Stimulated activated CD8-positive, alpha-beta memory T cell treated with anti-CD3 and anti-CD28 coated beads, Interleukin-12 subunit alpha, Interleukin-12 subunit beta, amount 100 ng/mL, for 24 hours (primary cell): ENCODE results near the gene EFNB3.

Experiments used
- DNase-seq: peaks from one replicate; pipeline ENCODE4 v3.0.0-alpha.2; 2020; ENCODE audit errors: extremely low read depth

Gene EFNB3, protein sequence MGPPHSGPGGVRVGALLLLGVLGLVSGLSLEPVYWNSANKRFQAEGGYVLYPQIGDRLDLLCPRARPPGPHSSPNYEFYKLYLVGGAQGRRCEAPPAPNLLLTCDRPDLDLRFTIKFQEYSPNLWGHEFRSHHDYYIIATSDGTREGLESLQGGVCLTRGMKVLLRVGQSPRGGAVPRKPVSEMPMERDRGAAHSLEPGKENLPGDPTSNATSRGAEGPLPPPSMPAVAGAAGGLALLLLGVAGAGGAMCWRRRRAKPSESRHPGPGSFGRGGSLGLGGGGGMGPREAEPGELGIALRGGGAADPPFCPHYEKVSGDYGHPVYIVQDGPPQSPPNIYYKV

DNA sequence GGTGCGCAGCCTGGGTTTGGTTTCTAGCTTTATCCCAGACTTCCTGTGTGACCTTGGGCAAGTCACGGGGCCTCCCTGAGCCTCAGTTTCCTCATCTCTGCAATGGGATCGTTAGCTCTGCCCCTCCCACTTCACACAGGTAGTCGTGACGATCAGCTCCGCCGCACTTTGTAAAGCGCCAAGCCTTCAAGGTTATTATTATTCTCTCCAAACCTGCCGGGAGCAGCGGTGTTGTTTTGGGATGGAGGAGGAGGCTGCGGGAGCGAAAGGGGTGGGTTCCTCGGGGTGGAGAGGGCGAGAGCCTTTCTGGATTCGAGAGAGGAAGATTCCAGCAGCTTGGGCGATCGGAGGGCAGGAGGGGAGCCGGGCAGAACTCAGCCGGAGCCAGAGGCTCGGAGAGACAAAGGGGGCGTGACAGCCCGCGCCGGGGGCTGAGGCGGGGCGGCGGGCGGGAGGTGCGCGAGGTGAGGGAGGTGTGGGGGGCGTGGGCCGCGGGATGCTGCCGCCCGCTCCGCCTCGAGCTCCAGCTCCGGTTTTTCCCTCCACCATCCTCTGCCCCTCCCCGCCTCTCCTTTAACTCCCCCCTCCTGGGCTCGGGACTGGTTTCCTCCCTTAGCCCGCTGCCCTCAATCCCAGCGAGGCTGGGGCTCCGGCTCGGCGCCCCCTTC lies at the start of gene EFNB3:
Gene EFNB3 (plus strand): TSS at position 602 of the 668 bp plus-strand sequence. CDS start 397 bp downstream, outside the sequence.
- DNase-seq, result no peak

DNA sequence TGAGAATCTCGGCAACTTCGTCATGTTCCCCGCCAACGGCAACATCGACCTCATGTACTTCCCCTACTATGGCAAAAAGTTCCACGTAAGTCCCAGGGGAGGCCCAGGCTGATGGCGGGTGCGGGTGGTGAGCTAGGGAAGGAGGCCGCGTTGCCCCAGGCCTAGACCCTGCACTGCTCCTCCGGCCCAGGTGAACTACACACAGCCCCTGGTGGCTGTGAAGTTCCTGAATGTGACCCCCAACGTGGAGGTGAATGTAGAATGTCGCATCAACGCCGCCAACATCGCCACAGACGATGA lies 49.5 kb upstream of the EFNB3 start:
- DNase-seq, result no peak

DNA sequence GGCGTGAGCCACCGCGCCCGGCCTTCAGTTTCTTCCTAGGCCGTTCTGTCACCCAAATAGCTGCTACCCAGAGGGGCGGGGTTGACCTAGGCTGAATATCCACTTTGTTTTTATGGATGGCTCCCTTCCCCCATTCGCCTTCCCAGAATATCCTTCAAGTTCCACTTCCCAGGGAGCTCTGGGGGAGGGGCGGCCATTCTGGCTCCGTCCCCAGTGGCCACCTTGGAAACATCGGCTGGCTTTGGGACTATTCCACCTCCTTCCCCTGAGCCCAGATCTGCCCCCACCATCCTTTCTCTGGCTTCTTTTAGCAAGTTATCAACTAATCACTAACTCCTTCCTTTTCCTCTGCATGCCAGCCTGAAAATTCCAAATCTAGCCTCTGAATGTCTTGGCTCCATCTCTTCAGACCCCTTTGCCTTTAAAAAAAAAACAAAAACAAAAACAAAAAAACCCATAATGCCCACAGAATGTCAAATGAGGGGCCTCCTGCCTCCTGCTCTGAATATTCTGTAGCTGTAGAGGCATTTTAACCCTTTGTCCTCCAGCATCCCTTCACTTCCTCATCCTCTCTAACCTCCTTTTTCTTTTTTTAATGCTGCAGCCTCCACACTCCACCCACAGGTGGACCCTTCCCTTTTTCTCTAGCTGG lies 47.9 kb upstream of the EFNB3 start:
- no peak for DNase-seq

DNA sequence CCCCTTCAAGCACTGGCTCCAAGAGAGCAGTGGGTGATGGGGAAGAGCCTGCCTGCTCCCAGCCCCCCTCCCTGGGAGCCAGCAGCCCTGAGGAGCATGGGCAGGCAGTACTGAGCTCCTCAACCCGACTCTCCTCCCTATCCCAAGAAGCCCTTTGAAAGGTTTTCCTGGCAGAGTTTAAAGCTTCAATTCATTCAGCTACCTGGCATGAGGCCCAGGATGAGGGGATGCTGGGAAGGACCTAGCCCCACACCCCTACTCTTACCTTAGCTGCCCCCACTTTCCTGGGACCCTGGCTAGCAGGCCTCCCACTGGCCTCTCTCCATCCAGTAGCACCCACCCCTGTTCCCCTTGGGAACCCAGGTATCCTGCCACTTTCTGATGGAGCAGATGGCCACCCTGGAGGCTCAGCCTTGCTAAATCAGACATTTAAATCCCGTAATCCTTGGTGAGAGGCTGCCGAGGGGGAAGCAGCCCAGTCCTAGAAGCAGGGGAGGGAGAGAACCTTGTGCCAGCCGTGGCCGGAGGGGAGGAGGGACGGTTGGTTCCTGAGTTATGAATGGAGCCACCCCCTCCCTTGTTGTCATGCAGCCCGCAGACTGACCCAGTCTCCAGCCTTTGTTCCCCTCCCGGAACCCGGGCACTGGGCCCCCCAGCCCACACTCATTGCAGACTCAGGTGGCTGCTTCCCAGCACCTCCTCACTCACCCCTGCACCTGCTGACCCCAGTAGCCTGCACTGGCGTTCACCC lies 37.2 kb upstream of the EFNB3 start:
- no peak for DNase-seq

DNA sequence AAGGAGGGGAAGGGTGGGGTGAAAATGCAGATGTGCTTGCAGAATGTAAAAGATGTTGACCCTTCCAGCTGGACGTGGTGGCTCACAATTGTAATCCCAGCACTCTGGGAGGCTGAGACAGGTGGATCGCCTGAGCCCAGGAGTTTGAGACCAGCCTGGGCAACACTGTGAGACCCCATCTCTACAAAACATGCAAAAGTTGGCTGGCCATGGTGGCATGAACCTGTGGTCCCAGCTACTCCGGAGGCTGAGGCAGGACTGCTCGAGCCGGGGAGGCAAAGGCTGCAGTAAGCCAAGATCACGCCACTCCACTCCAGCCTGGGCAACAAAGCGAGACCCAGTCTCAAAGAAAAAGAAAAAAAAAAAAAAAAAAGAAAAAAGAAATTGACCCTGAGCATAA lies 36.5 kb upstream of the EFNB3 start:
- DNase-seq, result no peak

DNA sequence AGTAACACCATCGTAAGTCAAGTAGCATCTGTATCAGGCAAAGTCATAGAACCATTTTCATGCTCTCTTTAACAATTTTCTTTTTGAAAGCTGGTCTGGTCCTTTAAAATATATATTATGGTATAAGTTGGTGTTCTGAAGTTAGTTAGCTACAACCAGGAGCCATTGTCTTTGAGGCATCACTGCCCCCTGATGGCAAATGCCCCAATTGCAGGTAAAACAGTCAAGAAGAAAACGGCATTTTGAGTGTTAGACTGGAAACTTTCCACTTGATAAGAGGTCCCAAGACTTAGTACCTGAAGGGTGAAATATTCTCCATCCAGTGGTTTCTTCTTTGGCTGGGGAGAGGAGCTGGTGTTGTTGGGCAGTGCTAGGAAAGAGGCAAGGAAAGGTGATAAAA lies 31.8 kb upstream of the EFNB3 start:
- no peak for DNase-seq

DNA sequence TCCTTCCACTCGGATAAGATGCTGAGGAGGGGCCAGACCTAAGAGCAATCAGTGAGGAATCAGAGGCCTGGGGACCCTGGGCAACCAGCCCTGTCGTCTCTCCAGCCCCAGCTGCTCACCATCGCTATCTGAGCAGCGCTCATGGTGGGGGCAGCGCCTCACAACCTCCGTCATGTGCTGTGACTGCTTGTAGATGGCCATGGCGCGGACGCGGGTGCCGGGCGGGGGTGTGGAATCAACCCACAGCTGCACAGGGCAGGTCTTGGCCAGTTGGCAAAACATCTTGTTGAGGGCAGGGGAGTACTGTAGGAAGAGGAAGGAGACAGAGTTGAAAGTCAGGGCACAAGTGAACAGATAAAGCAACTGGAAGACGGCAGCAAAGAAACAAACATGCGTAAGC lies 30.1 kb upstream of the EFNB3 start:
- no peak for DNase-seq

DNA sequence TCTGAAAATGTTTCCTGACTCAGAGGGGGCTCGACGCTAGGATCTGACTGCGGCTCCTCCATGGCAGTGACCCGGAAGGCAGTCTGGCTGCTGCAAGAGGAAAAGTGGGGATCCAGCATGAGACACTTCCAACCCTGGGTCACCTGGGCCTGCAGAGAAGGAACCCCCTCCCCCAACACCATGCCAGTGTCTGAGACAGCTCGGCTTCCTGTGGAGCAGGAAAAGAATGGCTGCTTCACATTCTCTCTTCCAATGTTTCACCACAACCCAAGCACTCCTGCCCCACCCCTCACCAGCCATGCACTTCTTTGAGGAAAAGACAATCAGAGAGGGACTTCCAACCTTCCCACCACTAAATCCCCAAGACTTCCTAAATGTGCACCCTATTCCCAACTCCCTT lies 28.5 kb upstream of the EFNB3 start:
- DNase-seq, result no peak

DNA sequence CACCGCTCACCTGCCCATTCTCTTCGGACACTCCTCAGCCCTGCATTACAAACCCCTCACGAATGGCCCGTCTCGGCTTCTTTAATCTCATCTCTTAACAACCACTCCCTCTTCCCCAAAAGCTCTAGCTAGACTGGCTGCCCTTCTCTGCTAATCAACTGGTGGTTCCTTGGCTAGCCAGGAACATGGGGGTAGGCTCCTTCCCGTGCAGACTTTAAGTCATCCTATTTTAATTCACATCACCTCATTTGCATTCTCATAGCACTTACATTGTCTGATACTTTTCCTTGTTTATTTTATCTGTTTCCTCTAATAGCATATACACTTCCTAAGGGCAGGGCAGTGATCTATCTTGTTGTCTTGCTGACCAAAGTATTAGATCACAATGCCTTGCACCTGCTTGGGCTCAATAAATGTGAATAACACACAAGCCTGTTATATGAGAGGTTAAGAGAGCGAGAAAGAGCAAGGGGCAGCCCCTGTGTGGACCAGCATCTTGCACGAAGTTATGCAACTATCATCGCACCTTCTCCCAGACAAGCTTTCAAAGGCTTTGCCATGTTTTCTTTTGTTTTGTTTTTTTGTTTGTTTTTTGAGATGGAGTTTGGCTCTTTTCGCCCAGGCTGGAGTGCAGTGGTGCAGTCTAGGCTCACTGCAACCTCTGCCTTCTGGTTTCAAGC lies 27.5 kb upstream of the EFNB3 start:
- DNase-seq, result no peak

DNA sequence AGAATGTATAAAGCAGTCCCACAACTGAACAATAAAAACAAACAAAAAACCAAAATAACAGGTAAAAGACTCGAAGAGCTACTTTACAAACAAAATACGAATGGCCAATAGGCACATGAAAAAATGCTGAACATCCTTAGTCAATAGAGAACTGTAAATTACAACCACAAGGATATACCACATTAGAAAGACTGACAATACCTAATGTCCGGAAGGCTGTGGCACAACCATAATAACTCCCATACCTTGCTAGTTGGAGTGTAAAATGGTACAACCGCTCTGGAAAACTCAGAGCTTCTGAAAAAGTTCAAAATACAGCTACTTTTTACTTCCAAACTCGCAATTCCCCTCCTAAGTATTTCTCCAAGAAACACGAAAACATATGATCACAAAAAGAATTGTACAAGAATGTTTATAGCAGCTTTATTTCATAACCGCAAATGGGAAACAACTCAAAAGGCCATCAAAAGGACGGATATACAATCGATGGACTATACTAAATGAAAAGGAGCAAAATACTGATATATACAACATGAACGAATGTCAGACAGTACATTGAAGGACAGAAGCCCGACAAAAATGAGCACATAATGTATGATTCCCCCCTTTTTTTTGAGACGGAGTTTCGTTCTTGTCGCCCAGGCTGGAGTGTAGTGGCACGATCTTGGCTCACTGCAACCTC lies 20.0 kb upstream of the EFNB3 start:
- no peak for DNase-seq

DNA sequence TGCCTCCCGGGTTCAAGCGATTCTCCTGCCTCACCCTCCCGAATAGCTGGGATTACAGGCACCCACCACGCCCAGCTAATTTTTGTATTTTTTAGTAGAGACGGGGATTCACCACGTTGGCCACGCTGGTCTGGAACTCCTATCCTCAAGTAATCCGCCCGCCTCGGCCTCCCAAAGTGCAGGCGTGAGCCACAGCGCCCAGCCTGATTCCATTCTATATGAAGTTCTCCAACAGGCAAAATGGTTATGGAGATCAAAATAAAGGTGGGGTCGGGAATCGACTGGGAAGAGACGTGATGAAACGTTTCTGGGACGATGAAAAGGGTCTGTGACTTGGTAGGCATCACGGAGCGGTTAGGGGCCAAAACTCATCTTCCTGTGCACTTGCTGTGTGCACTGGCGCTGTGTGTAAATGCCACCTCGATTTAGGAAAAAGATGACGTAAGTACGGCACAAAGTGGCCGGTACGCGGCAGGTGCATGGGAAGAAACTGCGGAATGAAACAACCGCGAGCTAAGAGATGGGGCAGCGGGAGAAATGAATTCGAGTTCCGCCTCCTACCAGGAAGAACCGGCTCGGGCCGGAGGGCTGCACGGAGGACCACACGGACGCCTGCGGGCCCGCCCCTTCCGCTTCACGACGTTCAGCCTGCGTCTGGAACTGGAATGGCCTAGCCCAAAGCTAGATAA lies 19.3 kb upstream of the EFNB3 start:
- peak; percentile 73 for DNase-seq

DNA sequence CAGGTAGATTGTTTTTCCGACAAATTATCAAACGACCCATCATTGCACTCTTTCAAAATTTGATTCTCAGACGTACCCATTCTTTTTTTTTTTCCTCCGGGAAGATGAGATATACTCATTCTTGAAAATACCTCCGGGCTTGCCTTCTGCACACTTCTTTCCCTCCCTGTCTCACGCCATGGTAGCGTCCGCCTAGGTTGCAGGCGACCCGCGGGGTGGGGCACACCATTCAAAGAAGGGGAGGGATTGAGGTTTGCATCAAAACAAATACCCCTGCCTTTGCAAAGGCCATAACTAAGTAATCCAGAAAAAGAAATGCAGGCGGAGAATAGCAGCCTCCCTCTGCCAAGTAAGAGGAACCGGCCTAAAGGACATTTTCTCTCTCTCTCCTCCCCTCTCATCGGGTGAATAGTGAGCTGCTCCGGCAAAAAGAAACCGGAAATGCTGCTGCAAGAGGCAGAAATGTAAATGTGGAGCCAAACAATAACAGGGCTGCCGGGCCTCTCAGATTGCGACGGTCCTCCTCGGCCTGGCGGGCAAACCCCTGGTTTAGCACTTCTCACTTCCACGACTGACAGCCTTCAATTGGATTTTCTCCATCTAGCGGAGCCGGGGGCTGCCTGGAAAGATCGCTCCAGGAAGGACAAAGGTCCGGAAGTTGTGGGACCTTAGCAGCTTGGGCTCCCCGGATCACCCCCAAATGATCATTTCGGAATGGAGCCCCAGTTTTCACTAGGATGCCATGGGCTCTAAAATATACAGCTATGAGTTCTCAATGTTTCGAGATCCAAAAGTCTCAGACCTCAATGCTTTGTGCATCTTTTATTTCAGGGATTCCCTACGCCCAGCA lies 18.6 kb upstream of the EFNB3 start:
- DNase-seq, result peak; percentile 58

DNA sequence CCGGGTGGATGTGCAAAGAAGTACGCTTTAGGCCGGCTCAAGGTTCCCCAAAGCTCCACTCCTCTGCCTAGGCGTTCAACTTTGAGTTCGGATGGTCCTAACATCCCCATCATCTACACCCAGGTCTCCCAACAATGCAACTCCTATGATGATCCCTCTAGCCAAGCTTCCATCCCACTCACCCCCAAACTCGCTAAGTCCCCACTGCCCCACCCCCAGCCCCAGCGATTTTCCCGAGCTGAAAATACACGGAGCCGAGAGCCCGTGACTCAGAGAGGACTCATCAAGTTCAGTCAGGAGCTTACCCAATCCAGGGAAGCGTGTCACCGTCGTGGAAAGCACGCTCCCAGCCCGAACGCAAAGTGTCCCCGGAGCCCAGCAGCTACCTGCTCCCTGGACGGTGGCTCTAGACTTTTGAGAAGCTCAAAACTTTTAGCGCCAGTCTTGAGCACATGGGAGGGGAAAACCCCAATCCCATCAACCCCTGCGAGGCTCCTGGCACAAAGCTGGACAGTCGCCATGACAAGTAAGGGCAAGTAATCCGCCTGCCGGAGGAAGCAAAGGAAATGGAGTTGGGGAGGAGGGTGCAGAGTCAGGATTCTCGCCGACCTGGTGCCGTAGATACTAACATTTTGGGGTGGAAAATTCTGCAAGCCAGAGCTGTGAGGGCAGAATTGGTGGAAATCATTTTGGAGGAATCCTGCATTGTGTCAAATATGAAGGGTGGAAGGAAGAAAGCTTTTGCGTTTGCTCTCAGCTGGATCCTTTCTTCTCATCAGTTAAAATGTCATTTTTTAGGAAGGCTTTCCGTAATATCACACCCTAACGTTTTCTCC lies 17.7 kb upstream of the EFNB3 start, which contains the start of gene TP53:
Gene TP53 (minus strand): TSS at position 419 of the 836 bp plus-strand sequence. CDS start 10,896 bp downstream, outside the sequence.
- peak; percentile 61 for DNase-seq

DNA sequence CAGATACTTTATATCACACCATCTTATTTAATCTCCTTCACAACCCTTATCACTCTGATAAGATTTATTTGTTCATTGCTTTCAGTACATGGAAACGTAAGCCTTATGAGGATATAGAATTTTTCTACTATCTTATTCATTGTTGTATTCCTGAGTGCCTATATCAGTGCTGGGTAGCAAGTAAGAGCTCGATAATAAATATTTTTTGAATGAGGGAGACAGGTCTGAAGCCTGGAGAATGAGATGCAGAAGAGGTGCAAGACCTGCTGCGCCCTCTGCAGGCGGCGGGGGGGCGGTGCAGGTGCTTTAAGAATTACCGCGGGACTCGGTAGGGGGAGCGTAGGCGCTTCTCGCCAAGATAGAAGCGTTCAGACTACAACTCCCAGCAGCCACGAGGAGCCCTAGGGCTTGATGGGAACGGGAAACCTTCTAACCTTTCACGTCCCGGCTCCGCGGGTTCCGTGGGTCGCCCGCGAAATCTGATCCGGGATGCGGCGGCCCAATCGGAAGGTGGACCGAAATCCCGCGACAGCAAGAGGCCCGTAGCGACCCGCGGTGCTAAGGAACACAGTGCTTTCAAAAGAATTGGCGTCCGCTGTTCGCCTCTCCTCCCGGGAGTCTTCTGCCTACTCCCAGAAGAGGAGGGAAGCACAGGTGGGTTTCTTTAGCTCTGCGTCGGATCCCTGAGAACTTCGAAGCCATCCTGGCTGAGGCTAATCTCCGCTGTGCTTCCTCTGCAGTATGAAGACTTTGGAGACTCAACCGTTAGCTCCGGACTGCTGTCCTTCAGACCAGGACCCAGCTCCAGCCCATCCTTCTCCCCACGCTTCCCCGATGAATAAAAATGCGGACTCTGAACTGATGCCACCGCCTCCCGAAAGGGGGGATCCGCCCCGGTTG lies 16.8 kb upstream of the EFNB3 start, which contains the start of gene WRAP53:
Gene WRAP53 (plus strand): TSS at position 570 of the 900 bp plus-strand sequence. CDS start 172 bp downstream, at position 742.
- DNase-seq, result peak; percentile 88

DNA sequence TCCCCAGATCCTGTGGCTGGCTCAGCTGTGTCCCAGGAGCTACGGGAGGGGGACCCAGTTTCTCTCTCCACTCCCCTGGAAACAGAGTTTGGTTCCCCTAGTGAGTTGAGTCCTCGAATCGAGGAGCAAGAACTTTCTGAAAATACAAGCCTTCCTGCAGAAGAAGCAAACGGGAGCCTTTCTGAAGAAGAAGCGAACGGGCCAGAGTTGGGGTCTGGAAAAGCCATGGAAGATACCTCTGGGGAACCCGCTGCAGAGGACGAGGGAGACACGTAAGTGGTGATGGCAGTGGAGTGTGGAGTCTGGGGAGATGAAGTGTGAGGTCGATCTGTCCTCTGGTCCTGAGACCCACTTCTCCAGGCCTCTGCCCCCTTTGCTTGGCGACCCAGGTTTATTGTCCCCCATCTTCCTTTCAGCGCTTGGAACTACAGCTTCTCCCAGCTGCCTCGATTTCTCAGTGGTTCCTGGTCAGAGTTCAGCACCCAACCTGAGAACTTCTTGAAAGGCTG lies 16.1 kb upstream of the EFNB3 start:
- DNase-seq, result no peak

DNA sequence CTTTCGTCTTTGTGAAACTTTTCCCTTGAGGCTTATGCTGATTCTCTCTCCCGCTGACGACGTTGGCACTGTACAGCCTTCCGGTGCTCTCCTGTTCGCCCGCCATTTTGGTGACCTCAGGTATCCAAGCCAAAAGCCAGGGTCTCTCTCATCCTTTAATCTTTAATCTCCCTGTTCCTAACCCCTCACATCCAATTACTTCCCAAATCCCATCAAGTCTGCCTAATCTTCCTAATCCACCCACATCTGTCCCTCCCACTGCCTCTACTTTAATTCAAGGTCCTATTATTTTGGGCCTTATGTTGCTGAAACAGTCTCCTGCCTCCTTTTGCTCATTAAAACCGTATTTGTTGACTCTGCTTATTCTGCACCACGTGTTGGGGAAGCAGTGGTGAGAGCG lies 9.4 kb upstream of the EFNB3 start:
- DNase-seq, result no peak
